Measurements from ENCODE around the gene LARGE2. TPM values are rescaled to one million over a fixed set of nuclear protein-coding genes. Genes with fewer than 3 reads are reported as not detected.

The LARGE2 gene
- total and polyA plus RNA-seq, 2 experiments from 2014 or later: 4.3 to 9.7 TPM

- H3K4me3 ChIP-seq: no peak overlapping the region
- no peaks in the 10 kb centered on the region for H3K79me2 ChIP-seq
- H3K9me2 ChIP-seq (replicated peaks; ENCODE audit: insufficient read depth): no peaks in the 10 kb centered on the region
- H3K9me3 ChIP-seq (ENCODE audit: low read depth): no peaks in the 10 kb centered on the region
- peak; percentile 60 for DNase-seq (ENCODE audit: low spot score)
- H3K4me2 ChIP-seq: no peak overlapping the region
- WGBS (ENCODE audit: low lambda C conversion rate, missing lambda C conversion rate): 76% methylated on average over 7 of the region's 7 CpGs
- peaks cover 8% of the 10 kb centered on the region for H3K4me1 ChIP-seq (ENCODE audit: insufficient read depth)
- no peaks in the 10 kb centered on the region for H3K27me3 ChIP-seq
- H4K20me1 ChIP-seq (ENCODE audit: insufficient read depth, poor library complexity, severe bottlenecking): no peaks in the 10 kb centered on the region
- peak overlapping the region; percentile 64 for H3K27ac ChIP-seq
- no peak overlapping the region for H2AFZ ChIP-seq
- no peaks in the 10 kb centered on the region for H3K36me3 ChIP-seq (replicated peaks; ENCODE audit: insufficient read depth, low read depth)
- TF ChIP-seq CTCF (IDR thresholded peaks at IDR 0.05; ENCODE audit: poor library complexity) (no peak), EZH2phosphoT487 (IDR thresholded peaks at IDR 0.05; ENCODE audit: low read depth, severe bottlenecking, unreplicated experiment) (no peak), EZH2 (IDR thresholded peaks at IDR 0.05; ENCODE audit: borderline replicate concordance) (no peak)
Observed at GRCh38 chr11:45879803-45880686, 42.4 kb upstream of the LARGE2 start.

- DNase-seq (ENCODE audit: low spot score): no peak
- WGBS (ENCODE audit: low lambda C conversion rate, missing lambda C conversion rate): 95% methylated on average over 15 of the region's 15 CpGs
Observed at GRCh38 chr11:45880772-45881570, 41.5 kb upstream of the LARGE2 start.

GRCh38 chr11:45881708-45882368 lies 40.6 kb upstream of the LARGE2 start:
- no peak for DNase-seq (ENCODE audit: low spot score)
- Histone ChIP-seq H3K36me3 (replicated peaks; ENCODE audit: insufficient read depth, low read depth) (no peaks in the 10 kb centered on the region), H3K27me3 (no peaks in the 10 kb centered on the region), H3K27ac (no peak overlapping the region), H3K4me1 (ENCODE audit: insufficient read depth) (peaks cover 8% of the 10 kb centered on the region), H3K9me3 (ENCODE audit: low read depth) (no peaks in the 10 kb centered on the region), H2AFZ (no peak overlapping the region), H3K9me2 (replicated peaks; ENCODE audit: insufficient read depth) (no peaks in the 10 kb centered on the region), H3K4me2 (no peak overlapping the region), H3K4me3 (no peak overlapping the region), H4K20me1 (ENCODE audit: insufficient read depth, poor library complexity, severe bottlenecking) (no peaks in the 10 kb centered on the region), H3K79me2 (no peaks in the 10 kb centered on the region)
- WGBS (ENCODE audit: low lambda C conversion rate, missing lambda C conversion rate): 92% methylated on average over 6 of the region's 6 CpGs
- TF ChIP-seq CTCF (IDR thresholded peaks at IDR 0.05; ENCODE audit: poor library complexity) (no peak), EZH2phosphoT487 (IDR thresholded peaks at IDR 0.05; ENCODE audit: low read depth, severe bottlenecking, unreplicated experiment) (no peak), EZH2 (IDR thresholded peaks at IDR 0.05; ENCODE audit: borderline replicate concordance) (no peak)

More at GRCh38 chr11:45880772-45881570, 41.5 kb upstream of the LARGE2 start:
- Histone ChIP-seq H3K4me3 (no peak overlapping the region), H2AFZ (no peak overlapping the region), H3K36me3 (replicated peaks; ENCODE audit: insufficient read depth, low read depth) (no peaks in the 10 kb centered on the region), H3K27ac (peak overlapping the region; percentile 37), H3K9me2 (replicated peaks; ENCODE audit: insufficient read depth) (no peaks in the 10 kb centered on the region), H3K4me1 (ENCODE audit: insufficient read depth) (peaks cover 8% of the 10 kb centered on the region), H3K9me3 (ENCODE audit: low read depth) (no peaks in the 10 kb centered on the region), H3K4me2 (no peak overlapping the region), H3K79me2 (no peaks in the 10 kb centered on the region), H4K20me1 (ENCODE audit: insufficient read depth, poor library complexity, severe bottlenecking) (no peaks in the 10 kb centered on the region), H3K27me3 (no peaks in the 10 kb centered on the region)
- TF ChIP-seq CTCF (IDR thresholded peaks at IDR 0.05; ENCODE audit: poor library complexity): no peak
- TF ChIP-seq EZH2phosphoT487 (IDR thresholded peaks at IDR 0.05; ENCODE audit: low read depth, severe bottlenecking, unreplicated experiment): no peak
- TF ChIP-seq EZH2 (IDR thresholded peaks at IDR 0.05; ENCODE audit: borderline replicate concordance): no peak

Data from hepatocyte (in vitro differentiated cells).